GM12873 (cell line): ENCODE data around the gene PFKFB3.

Experiments
- TF ChIP-seq, protein P1 (sequence below): IDR thresholded peaks from 2 replicates; pipeline ENCODE4 v1.5.1; 2012; ENCODE audit warnings: low read depth, mild to moderate bottlenecking, moderate library complexity, low read length, control low read depth; ENCODE audit not compliant: insufficient read depth; ENCODE audit errors: missing control alignments

Gene PFKFB3

DNA sequence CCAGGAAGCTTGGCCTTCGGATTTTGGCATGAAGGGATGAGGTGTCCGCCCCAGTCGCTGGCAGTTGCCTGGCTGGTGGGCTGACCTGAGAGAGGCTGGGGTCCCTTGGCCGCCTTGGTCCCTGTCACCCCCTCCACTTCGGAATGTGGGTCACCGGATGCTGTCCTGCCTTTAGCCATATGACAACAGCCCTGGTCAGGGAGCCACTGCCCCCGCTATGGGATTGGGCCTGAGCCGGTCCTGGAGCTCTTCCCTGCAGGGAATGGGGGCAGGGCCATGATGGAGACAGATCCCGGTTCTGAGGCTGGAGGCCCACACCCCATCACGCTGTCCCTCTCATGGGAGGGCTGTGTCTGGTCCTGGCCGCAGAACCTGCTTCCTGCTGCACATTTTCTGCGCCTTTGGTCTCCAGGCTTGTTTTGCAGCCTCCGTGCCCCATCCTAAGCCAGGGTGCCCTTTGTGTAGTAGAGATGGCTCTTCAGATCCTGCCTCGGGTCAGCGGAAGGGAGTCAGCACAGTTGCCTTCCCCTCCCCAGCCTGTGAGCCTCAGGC, 22.6 kb downstream of the PFKFB3 start:
- TF ChIP-seq, protein P1, sequence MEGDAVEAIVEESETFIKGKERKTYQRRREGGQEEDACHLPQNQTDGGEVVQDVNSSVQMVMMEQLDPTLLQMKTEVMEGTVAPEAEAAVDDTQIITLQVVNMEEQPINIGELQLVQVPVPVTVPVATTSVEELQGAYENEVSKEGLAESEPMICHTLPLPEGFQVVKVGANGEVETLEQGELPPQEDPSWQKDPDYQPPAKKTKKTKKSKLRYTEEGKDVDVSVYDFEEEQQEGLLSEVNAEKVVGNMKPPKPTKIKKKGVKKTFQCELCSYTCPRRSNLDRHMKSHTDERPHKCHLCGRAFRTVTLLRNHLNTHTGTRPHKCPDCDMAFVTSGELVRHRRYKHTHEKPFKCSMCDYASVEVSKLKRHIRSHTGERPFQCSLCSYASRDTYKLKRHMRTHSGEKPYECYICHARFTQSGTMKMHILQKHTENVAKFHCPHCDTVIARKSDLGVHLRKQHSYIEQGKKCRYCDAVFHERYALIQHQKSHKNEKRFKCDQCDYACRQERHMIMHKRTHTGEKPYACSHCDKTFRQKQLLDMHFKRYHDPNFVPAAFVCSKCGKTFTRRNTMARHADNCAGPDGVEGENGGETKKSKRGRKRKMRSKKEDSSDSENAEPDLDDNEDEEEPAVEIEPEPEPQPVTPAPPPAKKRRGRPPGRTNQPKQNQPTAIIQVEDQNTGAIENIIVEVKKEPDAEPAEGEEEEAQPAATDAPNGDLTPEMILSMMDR = no peak

DNA sequence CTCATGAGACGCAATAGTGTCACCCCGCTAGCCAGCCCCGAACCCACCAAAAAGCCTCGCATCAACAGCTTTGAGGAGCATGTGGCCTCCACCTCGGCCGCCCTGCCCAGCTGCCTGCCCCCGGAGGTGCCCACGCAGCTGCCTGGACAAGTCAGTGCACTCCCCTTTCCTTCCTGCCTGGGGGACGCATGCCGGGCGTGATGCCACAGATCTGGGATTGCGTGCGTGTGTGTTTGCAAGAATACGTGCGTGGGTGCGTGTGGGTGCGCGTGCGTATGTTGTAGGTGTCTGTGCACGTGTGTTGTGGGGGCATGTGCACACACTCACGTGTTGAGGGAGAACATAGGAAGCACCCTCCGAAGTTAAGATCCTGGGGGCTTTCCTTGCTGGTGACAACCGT, 23.5 kb downstream of the PFKFB3 start:
- TF ChIP-seq, protein P1 = no peak

DNA sequence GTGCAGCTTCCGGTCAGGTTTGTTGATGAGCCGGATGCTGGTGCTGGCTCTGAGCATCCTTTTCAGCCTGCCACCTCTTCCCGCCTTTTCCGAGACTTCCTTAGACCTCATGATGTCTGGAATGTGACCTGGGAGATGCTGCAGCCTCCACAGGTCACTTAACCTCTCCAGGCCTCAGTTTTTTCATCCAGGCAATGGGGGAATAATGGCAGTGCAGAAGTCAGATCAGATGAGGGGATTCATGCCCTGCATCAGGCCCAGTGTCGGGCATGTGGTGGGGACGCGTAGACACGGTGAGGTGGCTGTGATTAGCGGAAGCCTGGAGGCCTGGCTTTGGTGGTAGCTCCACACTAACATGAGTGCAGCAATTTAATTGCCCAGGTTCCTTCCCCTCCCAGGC, 24.6 kb downstream of the PFKFB3 start:
- TF ChIP-seq, protein P1 = no peak

DNA sequence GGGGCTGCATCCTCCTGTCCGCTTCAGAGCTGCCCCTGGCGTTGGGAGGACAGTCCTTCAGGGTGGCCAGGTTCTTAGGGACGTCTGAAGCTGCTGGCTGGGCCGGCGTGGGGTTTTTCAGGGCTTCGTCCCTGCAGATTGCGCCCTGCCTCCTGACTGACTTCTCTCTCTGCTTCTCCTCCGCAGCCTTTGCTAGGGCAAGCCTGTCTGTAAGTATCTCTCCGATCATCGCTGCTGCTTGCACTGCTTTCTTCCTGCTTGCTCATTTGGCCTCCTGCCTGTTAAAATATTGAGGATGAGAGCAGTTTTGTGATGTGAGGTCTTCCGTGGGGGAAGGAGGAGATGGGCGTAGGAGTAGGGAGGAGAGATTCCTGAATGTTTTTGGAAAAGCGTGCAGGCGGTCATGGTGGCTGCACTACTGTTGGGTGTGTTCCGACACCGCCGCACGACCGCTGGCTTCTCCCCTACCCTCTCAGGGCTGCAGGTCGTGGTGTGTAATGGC, 25.3 kb downstream of the PFKFB3 start:
- TF ChIP-seq, protein P1 = no peak

DNA sequence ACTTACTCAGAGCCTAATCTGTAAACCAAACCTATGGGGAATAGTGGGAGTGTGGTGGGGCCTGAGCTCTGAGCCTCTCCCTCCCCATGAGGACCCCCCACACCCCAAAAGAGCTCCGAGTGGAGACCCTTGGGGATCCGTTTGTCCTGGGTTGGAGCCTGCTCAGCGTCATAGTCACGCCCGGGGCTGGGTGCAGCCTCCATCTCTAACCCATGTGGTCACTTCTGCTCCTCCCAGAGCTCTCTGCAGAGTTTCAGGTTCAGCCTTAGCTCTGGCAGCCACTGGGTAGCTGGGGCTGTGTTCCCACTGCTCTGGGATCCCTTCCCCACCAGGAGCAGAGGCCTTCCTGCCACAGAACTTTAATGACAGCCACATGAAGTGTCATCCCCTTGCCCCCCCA, 25.9 kb downstream of the PFKFB3 start:
- TF ChIP-seq, protein P1 = no peak

DNA sequence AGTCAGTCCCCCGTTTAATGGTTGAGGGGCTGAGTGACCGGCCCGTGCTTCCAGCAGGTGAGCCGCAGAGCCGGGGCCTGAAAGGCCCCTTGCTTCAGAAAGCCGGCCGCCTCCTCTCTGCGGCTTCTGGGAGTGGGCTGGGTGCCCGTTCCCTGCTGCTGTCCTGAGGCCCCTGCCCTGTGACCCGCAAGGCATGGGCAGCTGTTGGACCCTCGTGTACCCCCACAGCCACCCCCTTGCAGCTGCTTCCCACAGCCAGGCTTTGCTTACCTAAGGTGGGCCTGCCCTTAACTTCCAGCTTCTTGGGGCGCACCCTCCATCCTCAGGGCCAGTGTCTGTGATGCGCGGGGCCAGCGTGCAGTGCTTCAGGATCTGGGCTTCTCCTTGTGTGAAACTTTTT, 26.6 kb downstream of the PFKFB3 start:
- TF ChIP-seq, protein P1 = no peak

GRCh38 chr10:6229746-6230145, 27.0 kb downstream of the PFKFB3 start:
- TF ChIP-seq, protein P1 = no peak
